Aorta (tissue), 5 donors: ENCODE measurements around the gene USH2A. TPM values are rescaled to one million over a fixed set of nuclear protein-coding genes. Genes with fewer than 3 reads are reported as not detected.

Source experiments
- ATAC-seq: fragments of 200-7000 bp; cut with Tn5 transposase; one replicate; pipeline ENCODE4 v1.9.1; 2022; ENCODE audit warnings: moderate library complexity; ENCODE audit not compliant: low FRiP score
- DNase-seq, 2 donors: peaks; one replicate each; pipeline ENCODE4 v3.0.0-alpha.2; 2020
- H3K27ac ChIP-seq, 2 donors: one replicate each; pipeline ENCODE4 v1.5.1; 2013; ENCODE audit warnings: low read length in 2 of 2, mild to moderate bottlenecking in 2 of 2, moderate library complexity in 2 of 2, control low read depth in 1 of 2, inconsistent platforms in 1 of 2, low read depth in 1 of 2
- H3K27me3 ChIP-seq, 2 donors: one replicate each; pipeline ENCODE4 v1.6.1; 2013; ENCODE audit warnings: control low read depth in 1 of 2, low read length in 1 of 2, mild to moderate bottlenecking in 1 of 2, moderate library complexity in 1 of 2; ENCODE audit not compliant: insufficient read depth in 2 of 2, control insufficient read depth in 1 of 2
- H3K36me3 ChIP-seq, 2 donors: one replicate each; pipeline ENCODE4 v1.6.1; 2013; ENCODE audit warnings: control low read depth in 1 of 2, low read length in 1 of 2, mild to moderate bottlenecking in 1 of 2; ENCODE audit not compliant: insufficient read depth in 2 of 2, control insufficient read depth in 1 of 2
- H3K4me1 ChIP-seq, 2 donors: one replicate each; pipeline ENCODE4 v1.6.1; 2013; ENCODE audit warnings: low read length in 2 of 2, control low read depth in 1 of 2, mild to moderate bottlenecking in 1 of 2, moderate library complexity in 1 of 2; ENCODE audit not compliant: insufficient read depth in 2 of 2, control insufficient read depth in 1 of 2
- H3K4me3 ChIP-seq, 2 donors: one replicate each; pipeline ENCODE4 v1.5.1; 2013; ENCODE audit warnings: low read length in 2 of 2, control low read depth in 1 of 2, mild to moderate bottlenecking in 1 of 2
- H3K9me3 ChIP-seq: one replicate; pipeline ENCODE4 v1.6.1; 2013; ENCODE audit warnings: mild to moderate bottlenecking, low read length; ENCODE audit not compliant: control insufficient read depth
- WGBS, 2 donors: extraction: QIAGEN DNeasy Blood & Tissue Kit; methylation state at CpG; one replicate each; pipeline ENCODE4 v1.1.7; 2013; 5-methylcytosine and 5-hydroxymethylcytosine counted together
- intact Hi-C, 2 donors: fragments of 100-400 bp; cut with DNase I; formaldehyde crosslinking; loops; one replicate each; pipeline versions ENCODE4 v1.14.2 to v1.15.0; 2022
- polyA plus RNA-seq, 2 donors: library from polyadenylated mRNA; stranded (reverse); fragments of 200-250 nt; gene quantifications; one replicate each; pipeline ENCODE4 v1.2.3, GENCODE V29; 2013
- total RNA-seq, 2 donors: library from RNA; stranded (reverse); fragmentation: NEBNext Ultra II Directional; extraction: Animal tissue kit (Norgen Biotek cat#: 25700); gene quantifications; one replicate each; pipeline ENCODE4 v1.2.1, GENCODE V29; 2021
- donor health status: healthy with polysubstance abuse.
- donor health status: Bipolar disorder and iron deficiency.
- donor health status: DM: no; HTN: no; CAD: no.
- donor health status: DM: no; HTN: no; CAD: no.
- donor health status: DM: yes; HTN: yes; CAD: no.

USH2A gene
- total and polyA plus RNA-seq, 4 donors = 0.13 TPM; not detected in 3

- ATAC-seq = no peak
- H3K36me3 ChIP-seq = no peaks in the 10 kb centered on the region
- intact Hi-C loops = no loop called here
- 83 to 84% methylated on average over 7 of the region's 7 CpGs for WGBS, 2 donors
- no peaks in the 10 kb centered on the region for H3K4me1 ChIP-seq
- no peak overlapping the region for H3K4me3 ChIP-seq
- H3K27me3 ChIP-seq = no peaks in the 10 kb centered on the region
- H3K9me3 ChIP-seq = no peaks in the 10 kb centered on the region
- no peak for DNase-seq
- no peak overlapping the region for H3K27ac ChIP-seq
These were observed 229.3 kb downstream of the USH2A start for GRCh38 chr1:216193839-216194443.

GRCh38 chr1:216190438-216190837 is 232.8 kb downstream of the USH2A start:
- intact Hi-C loops = no loop called here
- Histone ChIP-seq H3K4me3 (no peak overlapping the region), H3K27me3 (no peaks in the 10 kb centered on the region), H3K36me3 (no peaks in the 10 kb centered on the region), H3K9me3 (no peaks in the 10 kb centered on the region), H3K4me1 (no peaks in the 10 kb centered on the region), H3K27ac (no peak overlapping the region)
- 69 to 78% methylated on average over 4 of the region's 4 CpGs for WGBS, 2 donors
- DNase-seq (no peak), ATAC-seq (no peak)

GRCh38 chr1:216186816-216187215 is 236.4 kb downstream of the USH2A start:
- H3K4me3 ChIP-seq = no peak overlapping the region
- H3K27me3 ChIP-seq = no peaks in the 10 kb centered on the region
- no peak overlapping the region for H3K27ac ChIP-seq
- no peaks in the 10 kb centered on the region for H3K36me3 ChIP-seq
- H3K9me3 ChIP-seq = no peaks in the 10 kb centered on the region
- DNase-seq (no peak), ATAC-seq (no peak)
- WGBS, 2 donors = 55 to 60% methylated on average over 2 of the region's 2 CpGs
- intact Hi-C loops = no loop called here
- H3K4me1 ChIP-seq = no peaks in the 10 kb centered on the region

GRCh38 chr1:216186141-216186540 is 237.1 kb downstream of the USH2A start:
- WGBS, 2 donors = 71 to 72% methylated on average over 2 of the region's 2 CpGs
- no peak overlapping the region for H3K4me3 ChIP-seq
- no peak for ATAC-seq

GRCh38 chr1:216184126-216184680 is 239.0 kb downstream of the USH2A start:
- Histone ChIP-seq H3K27me3 (no peaks in the 10 kb centered on the region), H3K9me3 (no peaks in the 10 kb centered on the region), H3K4me3 (no peak overlapping the region), H3K27ac (no peak overlapping the region), H3K4me1 (no peaks in the 10 kb centered on the region), H3K36me3 (no peaks in the 10 kb centered on the region)
- no peak for ATAC-seq
- intact Hi-C loops = no loop called here
- 58 to 73% methylated on average over 2 of the region's 2 CpGs for WGBS, 2 donors
- no peak for DNase-seq

More at GRCh38 chr1:216186141-216186540, 237.1 kb downstream of the USH2A start:
- Histone ChIP-seq H3K9me3 (no peaks in the 10 kb centered on the region), H3K36me3 (no peaks in the 10 kb centered on the region), H3K4me1 (no peaks in the 10 kb centered on the region), H3K27me3 (no peaks in the 10 kb centered on the region), H3K27ac (no peak overlapping the region)
- DNase-seq = no peak
- intact Hi-C loops = no loop called here

GRCh38 chr1:216183454-216183853 is 239.8 kb downstream of the USH2A start:
- H3K27me3 ChIP-seq = no peaks in the 10 kb centered on the region
- ATAC-seq (no peak), DNase-seq (no peak)
- H3K4me1 ChIP-seq = no peaks in the 10 kb centered on the region
- H3K9me3 ChIP-seq = no peaks in the 10 kb centered on the region
- 50 to 60% methylated on average over 6 of the region's 6 CpGs for WGBS, 2 donors
- H3K27ac ChIP-seq = no peak overlapping the region
- intact Hi-C loops = no loop called here
- H3K4me3 ChIP-seq = no peak overlapping the region
- no peaks in the 10 kb centered on the region for H3K36me3 ChIP-seq

- no peak overlapping the region for H3K4me3 ChIP-seq
- DNase-seq = no peak
- no peak overlapping the region for H3K27ac ChIP-seq
- 2 to 3% methylated on average over 4 of the region's 4 CpGs for WGBS, 2 donors
- no peaks in the 10 kb centered on the region for H3K4me1 ChIP-seq
- ATAC-seq = no peak
- H3K9me3 ChIP-seq = no peaks in the 10 kb centered on the region
- intact Hi-C loops = no loop called here
- H3K27me3 ChIP-seq = no peaks in the 10 kb centered on the region
- no peaks in the 10 kb centered on the region for H3K36me3 ChIP-seq
These were observed 240.2 kb downstream of the USH2A start for GRCh38 chr1:216183007-216183406.

- no peaks in the 10 kb centered on the region for H3K36me3 ChIP-seq
- intact Hi-C loops = no loop called here
- DNase-seq = no peak
- H3K9me3 ChIP-seq = no peaks in the 10 kb centered on the region
- ATAC-seq = no peak
- no peak overlapping the region for H3K4me3 ChIP-seq
- peaks cover 0 to 2% of the 10 kb centered on the region in 2 donors for H3K4me1 ChIP-seq
- 93 to 95% methylated on average over 3 of the region's 3 CpGs for WGBS, 2 donors
- H3K27me3 ChIP-seq = no peaks in the 10 kb centered on the region
- H3K27ac ChIP-seq = no peak overlapping the region
These were observed 241.7 kb downstream of the USH2A start for GRCh38 chr1:216181590-216181989.

- Histone ChIP-seq H3K27me3 (peaks cover 0 to under 1% of the 10 kb centered on the region in 2 donors), H3K9me3 (no peaks in the 10 kb centered on the region), H3K27ac (no peak overlapping the region), H3K36me3 (no peaks in the 10 kb centered on the region), H3K4me1 (peaks cover 0 to 2% of the 10 kb centered on the region in 2 donors), H3K4me3 (no peak overlapping the region)
- no peak for DNase-seq
- ATAC-seq = no peak
- intact Hi-C loops = no loop called here
These were observed 245.0 kb downstream of the USH2A start for GRCh38 chr1:216178281-216178680.
